K562 (cell line): ENCODE results near the gene FKRP. TPM values are rescaled to one million over a fixed set of nuclear protein-coding genes. Genes with fewer than 3 reads are reported as not detected.

ENCODE experiments used
- ATAC-seq: fragments of 200-7000 bp; cut with Tn5 transposase; 3 replicates; pipeline ENCODE4 v1.9.1; 2020; ENCODE audit warnings: moderate library complexity
- BruUV-seq: library from RNA; stranded (reverse); fragments of 400-500 nt; replicated peaks from 2 replicates; lab custom pipeline; 2021; lab: Mats Ljungman, UMichigan
- CTCF ChIA-PET: fragments of 300-600 bp; formaldehyde crosslinking; extraction: SDS; loops from one replicate; lab custom pipeline; 2021; ENCODE audit warnings: low intra/inter-chr PET ratio; lab: Yijun Ruan, JAX
- POLR2A ChIA-PET: fragments of 300-600, 350-650 bp; sonication (Branson Sonifier 250); formaldehyde crosslinking; extraction: SDS; loops from one replicate; lab custom pipeline; 2021; ENCODE audit warnings: antibody characterized with exemption, inconsistent platforms; lab: Yijun Ruan, JAX
- DNase-seq, 4 experiments: peaks; one replicate each; pipeline versions ENCODE4 v3.0.0 to v3.0.0-alpha.2; 2011 to 2018; ENCODE audit warnings: low spot score in 3 of 4, mixed read lengths in 3 of 4; ENCODE audit errors: extremely low read depth in 1 of 4
- FAIRE-seq: peaks from 2 replicates; lab custom pipeline; 2011; peaks lifted over from hg19 to GRCh38; lab: Jason Lieb, UNC
- H2AFZ ChIP-seq: 2 replicates; pipeline ENCODE4 v1.6.0; 2011; ENCODE audit warnings: low read depth, low read length, control low read depth, inconsistent platforms
- H3K27ac ChIP-seq: fragments of 200-600 bp; 3 replicates; pipeline ENCODE4 v1.8.0; 2011; ENCODE audit warnings: low read depth, mild to moderate bottlenecking, control low read depth, inconsistent platforms, low read length, moderate library complexity, mixed read lengths; ENCODE audit errors: extremely low read depth
- H3K27me3 ChIP-seq, 2 experiments: fragments of 300-600 bp in 1 of 2; 2 replicates in 1 of 2; 3 replicates in 1 of 2; pipeline versions ENCODE4 v1.6.0 to v1.8.0; 2011; ENCODE audit warnings: inconsistent platforms in 2 of 2, low read length in 2 of 2, mild to moderate bottlenecking in 1 of 2, mixed read lengths in 1 of 2, moderate library complexity in 1 of 2; ENCODE audit not compliant: control insufficient read depth in 2 of 2, insufficient read depth in 2 of 2
- H3K36me3 ChIP-seq: fragments of 300-600 bp; 3 replicates; pipeline ENCODE4 v1.8.0; 2011; ENCODE audit warnings: mild to moderate bottlenecking, low read length, inconsistent platforms; ENCODE audit not compliant: control insufficient read depth, insufficient read depth
- H3K4me1 ChIP-seq, 2 experiments: fragments of 200-600 bp in 1 of 2; replicated peaks in 1 of 2; 2 replicates in 1 of 2; 3 replicates in 1 of 2; pipeline versions ENCODE4 v1.5.1 to v1.8.0; 2011; ENCODE audit warnings: inconsistent platforms in 2 of 2, low read length in 2 of 2, mild to moderate bottlenecking in 1 of 2, mixed read lengths in 1 of 2, moderate library complexity in 1 of 2; ENCODE audit not compliant: control insufficient read depth in 2 of 2, insufficient read depth in 2 of 2
- H3K4me2 ChIP-seq: 2 replicates; pipeline ENCODE4 v1.6.1; 2011; ENCODE audit warnings: low read length, control low read depth, inconsistent platforms, mixed read lengths; ENCODE audit not compliant: insufficient read depth
- H3K4me3 ChIP-seq: fragments of 200-600 bp; sonication (generic), shearing (Covaris generic); 2 replicates; pipeline ENCODE4 v1.5.1; 2016; ENCODE audit warnings: control low read depth, inconsistent platforms
- H3K79me2 ChIP-seq: fragments of 200-600 bp; 3 replicates; pipeline ENCODE4 v1.8.0; 2011; ENCODE audit warnings: low read length, inconsistent platforms; ENCODE audit not compliant: control insufficient read depth, insufficient read depth
- H3K9ac ChIP-seq, 2 experiments: 2 replicates each; pipeline versions ENCODE4 v1.6.0 to v1.6.1; 2011; ENCODE audit warnings: low read depth in 2 of 2, low read length in 2 of 2, control low read depth in 1 of 2, inconsistent platforms in 1 of 2, mild to moderate bottlenecking in 1 of 2, mixed read lengths in 1 of 2; ENCODE audit not compliant: insufficient read depth in 1 of 2
- H3K9me1 ChIP-seq: one replicate; pipeline ENCODE4 v1.6.0; 2011; ENCODE audit warnings: inconsistent platforms, mild to moderate bottlenecking, low read length, moderate library complexity; ENCODE audit not compliant: control insufficient read depth, insufficient read depth
- H3K9me3 ChIP-seq: replicated peaks from 2 replicates; pipeline ENCODE4 v1.5.1; 2011; ENCODE audit warnings: low read depth, low read length, inconsistent platforms; ENCODE audit not compliant: control insufficient read depth, insufficient read depth
- H4K20me1 ChIP-seq: replicated peaks from 2 replicates; pipeline ENCODE4 v1.6.1; 2011; ENCODE audit warnings: low read length, inconsistent platforms, mixed read lengths; ENCODE audit not compliant: control insufficient read depth, insufficient read depth
- BRF1 ChIP-seq: IDR thresholded peaks from 3 replicates; pipeline ENCODE4 v1.6.1; 2011; ENCODE audit warnings: borderline replicate concordance, mild to moderate bottlenecking; ENCODE audit not compliant: insufficient read length; ENCODE audit errors: extremely low read depth
- NCOA6 ChIP-seq: fragments of 450-650 bp; IDR thresholded peaks from 2 replicates; pipeline ENCODE4 v1.6.1; 2017; ENCODE audit warnings: mild to moderate bottlenecking
- SETDB1 ChIP-seq: IDR thresholded peaks from one replicate; pipeline ENCODE4 v1.6.1; 2012; ENCODE audit warnings: low read length, control low read depth, inconsistent platforms
- TOE1 ChIP-seq, 2 experiments: fragments of 450-650 bp in 1 of 2; sonication (generic) in 1 of 2; formaldehyde crosslinking in 1 of 2; IDR thresholded peaks; 2 replicates each; pipeline versions ENCODE4 v1.7.1 to v1.8.0; 2016 to 2022; ENCODE audit warnings: borderline replicate concordance in 2 of 2, mild to moderate bottlenecking in 2 of 2, antibody characterized with exemption in 1 of 2, inconsistent platforms in 1 of 2, low read depth in 1 of 2, missing genetic modification reagents in 1 of 2, moderate library complexity in 1 of 2
- ZNF354B ChIP-seq: fragments of 250-450 bp; sonication (Bioruptor Pico); IDR thresholded peaks from 2 replicates; pipeline ENCODE4 v1.4.0; 2020
- WGBS: fragments of 100-300 bp; shearing (Covaris generic); methylation state at CpG from one replicate; pipeline ENCODE4 v1.1.6; 2016; ENCODE audit warnings: low coverage, mixed read lengths; ENCODE audit not compliant: insufficient coverage; ENCODE audit errors: missing lambda C conversion rate; 5-methylcytosine and 5-hydroxymethylcytosine counted together
- in situ Hi-C: fragments of 300-500 bp; cut with MboI; formaldehyde crosslinking; loops from 4 replicates; pipeline ENCODE4 v1.15.0; 2018; ENCODE audit warnings: inconsistent platforms, mixed read lengths
- intact Hi-C: fragments of 100-400 bp; cut with micrococcal nuclease; formaldehyde crosslinking; loops from 2 replicates; pipeline ENCODE4 v1.14.2; 2022
- polyA plus RNA-seq, 8 experiments: library from polyadenylated mRNA; depleted of rRNA in 4 of 8; stranded (reverse) in 5 of 8; unstranded in 3 of 8; fragments of >200 nt; fragmentation: Nextera tagmentation in 2 of 8; fragmentation: Illumina TruSeq in 1 of 8; extraction: Ambion mirVana in 2 of 8; extraction: Trizol in 1 of 8; gene quantifications; 2 replicates each; pipeline versions ENCODE4 v1.2.1 to v1.2.3, GENCODE V29; 2011 to 2014; ENCODE audit warnings: inconsistent platforms in 1 of 8, missing spikeins in 1 of 8
- total RNA-seq, 7 experiments: library from RNA; depleted of rRNA in 6 of 7; stranded (reverse); fragments of >200 nt in 6 of 7; fragmentation: Illumina TruSeq in 2 of 7; extraction: Trizol in 2 of 7; gene quantifications; 2 replicates each; pipeline versions ENCODE4 v1.2.1 to v1.2.3, GENCODE V29; 2011 to 2021; ENCODE audit warnings: low replicate concordance in 1 of 7
- TF ChIP-seq, protein P1 (sequence below): fragments of 450-650 bp; IDR thresholded peaks from 2 replicates; pipeline ENCODE4 v1.6.1; 2016; ENCODE audit warnings: mild to moderate bottlenecking
- TF ChIP-seq, protein P2 (sequence below): fragments of 250-450 bp; sonication (Bioruptor Pico); IDR thresholded peaks from 2 replicates; pipeline ENCODE4 v1.8.0; 2021; ENCODE audit warnings: borderline replicate concordance, mild to moderate bottlenecking, moderate library complexity; ENCODE audit not compliant: poor library complexity, severe bottlenecking
- TF ChIP-seq, protein P3 (sequence below): sonication (generic); formaldehyde crosslinking; IDR thresholded peaks from 2 replicates; pipeline ENCODE4 v1.9.0; 2022; ENCODE audit warnings: mild to moderate bottlenecking, missing genetic modification reagents

FKRP gene
- total and polyA plus RNA-seq, 9 of the 15 experiments (the other 6 are each of a cell fraction or from before 2014, with no cell fraction given), result 0.68 to 16.1 (median 6.5) TPM

DNA sequence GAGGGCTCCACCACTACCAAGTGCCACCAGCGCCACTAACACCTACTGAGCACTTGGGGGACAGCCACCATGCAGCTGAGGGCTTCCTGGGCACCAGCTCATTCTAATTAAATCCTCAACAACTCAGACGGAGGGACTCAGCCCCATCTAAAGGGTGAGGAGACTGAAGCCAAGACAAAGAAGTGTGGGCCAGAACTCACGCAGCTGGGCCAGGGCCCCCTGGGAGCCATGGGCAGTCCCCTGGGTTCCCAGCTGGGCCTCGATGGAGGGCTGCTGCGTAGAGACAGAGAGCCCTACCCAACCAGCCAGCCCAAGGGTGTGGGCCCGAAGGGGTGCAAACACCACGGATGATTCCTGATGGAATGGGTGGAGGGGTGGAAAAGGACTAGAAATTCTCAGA is 16.2 kb upstream of the FKRP start:
- Histone ChIP-seq H3K4me1 (peaks cover 26 to 68% of the 10 kb centered on the region in 2 experiments), H3K36me3 (peaks cover 99% of the 10 kb centered on the region), H3K4me3 (no peak overlapping the region), H3K9me1 (peaks cover 8% of the 10 kb centered on the region), H2AFZ (no peak overlapping the region), H3K9me3 (no peaks in the 10 kb centered on the region), H4K20me1 (peaks cover 37% of the 10 kb centered on the region), H3K79me2 (peaks cover 60% of the 10 kb centered on the region), H3K4me2 (no peak overlapping the region), H3K27ac (peak overlapping the region; percentile 75; the same call in 1 of the 3 replicates), H3K9ac (peak overlapping the region in 1 of 2 experiments; percentile 66; a peak in 2 of 4 replicates), H3K27me3 (no peaks in the 10 kb centered on the region)
- ChIA-PET POLR2A (interaction anchor here (0.5 to 2.6 kb wide), 8 partner anchors 7 to 122 kb away, joined by 3 to 10 read pairs (median 6); no protein-coding TSS in a partner anchor), CTCF (interaction anchor here (1.4 kb wide), 1 partner anchor 199 kb away, joined by 4 read pairs; no protein-coding TSS in a partner anchor)
- in situ Hi-C loops (no loop called here), intact Hi-C loops (no loop called here)
- TF ChIP-seq, protein P1, sequence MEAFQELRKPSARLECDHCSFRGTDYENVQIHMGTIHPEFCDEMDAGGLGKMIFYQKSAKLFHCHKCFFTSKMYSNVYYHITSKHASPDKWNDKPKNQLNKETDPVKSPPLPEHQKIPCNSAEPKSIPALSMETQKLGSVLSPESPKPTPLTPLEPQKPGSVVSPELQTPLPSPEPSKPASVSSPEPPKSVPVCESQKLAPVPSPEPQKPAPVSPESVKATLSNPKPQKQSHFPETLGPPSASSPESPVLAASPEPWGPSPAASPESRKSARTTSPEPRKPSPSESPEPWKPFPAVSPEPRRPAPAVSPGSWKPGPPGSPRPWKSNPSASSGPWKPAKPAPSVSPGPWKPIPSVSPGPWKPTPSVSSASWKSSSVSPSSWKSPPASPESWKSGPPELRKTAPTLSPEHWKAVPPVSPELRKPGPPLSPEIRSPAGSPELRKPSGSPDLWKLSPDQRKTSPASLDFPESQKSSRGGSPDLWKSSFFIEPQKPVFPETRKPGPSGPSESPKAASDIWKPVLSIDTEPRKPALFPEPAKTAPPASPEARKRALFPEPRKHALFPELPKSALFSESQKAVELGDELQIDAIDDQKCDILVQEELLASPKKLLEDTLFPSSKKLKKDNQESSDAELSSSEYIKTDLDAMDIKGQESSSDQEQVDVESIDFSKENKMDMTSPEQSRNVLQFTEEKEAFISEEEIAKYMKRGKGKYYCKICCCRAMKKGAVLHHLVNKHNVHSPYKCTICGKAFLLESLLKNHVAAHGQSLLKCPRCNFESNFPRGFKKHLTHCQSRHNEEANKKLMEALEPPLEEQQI, result no peak
- TF ChIP-seq, protein P2, sequence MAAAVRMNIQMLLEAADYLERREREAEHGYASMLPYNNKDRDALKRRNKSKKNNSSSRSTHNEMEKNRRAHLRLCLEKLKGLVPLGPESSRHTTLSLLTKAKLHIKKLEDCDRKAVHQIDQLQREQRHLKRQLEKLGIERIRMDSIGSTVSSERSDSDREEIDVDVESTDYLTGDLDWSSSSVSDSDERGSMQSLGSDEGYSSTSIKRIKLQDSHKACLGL (CRISPR knock-in tag), result no peak
- TF ChIP-seq, protein P3, sequence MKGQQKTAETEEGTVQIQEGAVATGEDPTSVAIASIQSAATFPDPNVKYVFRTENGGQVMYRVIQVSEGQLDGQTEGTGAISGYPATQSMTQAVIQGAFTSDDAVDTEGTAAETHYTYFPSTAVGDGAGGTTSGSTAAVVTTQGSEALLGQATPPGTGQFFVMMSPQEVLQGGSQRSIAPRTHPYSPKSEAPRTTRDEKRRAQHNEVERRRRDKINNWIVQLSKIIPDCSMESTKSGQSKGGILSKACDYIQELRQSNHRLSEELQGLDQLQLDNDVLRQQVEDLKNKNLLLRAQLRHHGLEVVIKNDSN (CRISPR knock-in tag), result no peak
- no peak for TF ChIP-seq SETDB1
- TF ChIP-seq BRF1, result no peak
- no peak for TF ChIP-seq TOE1 (IDR thresholded peaks at IDR 0.05; ENCODE audit: borderline replicate concordance)
- TF ChIP-seq TOE1 (CRISPR knock-in tag; IDR thresholded peaks at IDR 0.05; ENCODE audit: borderline replicate concordance, low read depth), result no peak
- TF ChIP-seq NCOA6, result no peak
- TF ChIP-seq ZNF354B (CRISPR knock-in tag), result no peak
- no peak for DNase-seq
- no TSS peak for BruUV-seq
- no peak for FAIRE-seq
- WGBS, result 93% methylated on average over 6 of the region's 7 CpGs
- ATAC-seq, result no peak
